VCaP (cell line): ENCODE measurements around the gene TMED10.

Experiments
- H3K27ac ChIP-seq: fragments of 450-650 bp; 2 replicates; pipeline ENCODE4 v1.5.1; 2017
- CTCF ChIP-seq: fragments of 450-650 bp; conservative IDR thresholded peaks from 2 replicates; pipeline ENCODE4 v1.5.1; 2017; ENCODE audit warnings: mild to moderate bottlenecking, moderate library complexity

The TMED10 gene

DNA sequence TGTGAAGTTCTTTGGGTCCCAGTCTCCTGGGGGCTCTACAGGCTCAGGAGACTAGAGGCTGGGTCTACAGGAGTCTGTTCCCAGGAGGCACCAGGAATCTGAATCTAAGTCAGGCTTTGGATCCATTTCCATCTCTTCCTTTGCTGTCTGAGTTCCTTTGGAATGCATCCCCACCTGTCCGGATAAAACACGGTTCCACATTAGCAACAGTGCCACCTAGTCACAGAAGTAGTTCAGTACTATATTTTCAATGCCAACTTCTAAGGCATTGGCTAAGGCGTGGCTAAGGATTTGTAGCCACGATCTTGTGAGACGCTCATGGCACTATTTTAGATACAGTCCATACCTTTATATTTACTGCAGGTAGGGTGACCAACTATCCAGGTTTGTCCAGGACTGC is 91.9 kb downstream of the TMED10 start:
- peak; percentile 68 for TF ChIP-seq CTCF
- H3K27ac ChIP-seq: no peak overlapping the region

DNA sequence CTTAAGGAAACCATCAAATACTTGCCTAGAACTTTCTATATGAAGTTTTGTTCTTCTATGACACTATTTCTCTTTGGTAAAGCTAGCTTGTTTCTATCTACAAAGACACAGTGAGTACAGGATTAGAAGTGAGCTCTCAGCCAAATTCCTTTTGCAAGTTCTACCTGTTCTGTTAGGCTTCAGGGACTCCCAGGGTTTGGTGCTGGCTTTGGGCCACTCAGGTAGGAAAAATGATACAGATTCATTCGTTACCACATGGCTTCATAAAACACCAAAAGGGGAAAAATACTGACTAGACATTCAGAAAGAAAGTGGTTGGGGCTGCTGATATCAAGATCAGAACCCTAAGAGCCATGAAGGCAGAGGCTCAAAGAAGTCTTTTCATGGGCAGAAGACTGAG is 93.1 kb downstream of the TMED10 start:
- no peak overlapping the region for H3K27ac ChIP-seq
- no peak for TF ChIP-seq CTCF

GRCh38 chr14:75081660-75082229 is 94.7 kb downstream of the TMED10 start:
- no peak for TF ChIP-seq CTCF
- peak overlapping the region; percentile 15; the same call in 1 of the 2 replicates for H3K27ac ChIP-seq
